NCI-H1105 (cell line): ENCODE measurements around the gene S100PBP.

ENCODE experiments used
- DNase-seq: peaks from one replicate; lab custom pipeline; 2025; lab: John Stamatoyannopoulos, UW

S100PBP gene

DNA sequence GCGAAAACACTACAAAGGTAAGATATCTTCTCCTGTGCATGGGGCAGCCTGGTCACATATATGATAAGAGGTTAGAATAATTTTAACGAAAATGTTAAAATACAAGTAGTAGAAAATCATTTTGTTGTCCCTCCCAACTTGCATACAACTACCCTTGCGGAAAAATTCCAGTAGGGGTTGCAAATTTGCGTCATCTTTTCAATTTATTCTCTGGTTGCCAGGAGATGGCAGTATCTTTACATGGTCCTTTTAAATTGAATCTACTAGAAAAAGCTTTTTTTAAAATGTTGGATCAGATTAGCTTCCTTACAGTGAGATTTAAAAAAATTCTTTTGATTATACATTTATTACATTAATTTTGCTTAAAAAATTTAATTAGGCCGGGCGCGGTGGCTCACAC is 10.9 kb downstream of the S100PBP start:
- DNase-seq: no peak

DNA sequence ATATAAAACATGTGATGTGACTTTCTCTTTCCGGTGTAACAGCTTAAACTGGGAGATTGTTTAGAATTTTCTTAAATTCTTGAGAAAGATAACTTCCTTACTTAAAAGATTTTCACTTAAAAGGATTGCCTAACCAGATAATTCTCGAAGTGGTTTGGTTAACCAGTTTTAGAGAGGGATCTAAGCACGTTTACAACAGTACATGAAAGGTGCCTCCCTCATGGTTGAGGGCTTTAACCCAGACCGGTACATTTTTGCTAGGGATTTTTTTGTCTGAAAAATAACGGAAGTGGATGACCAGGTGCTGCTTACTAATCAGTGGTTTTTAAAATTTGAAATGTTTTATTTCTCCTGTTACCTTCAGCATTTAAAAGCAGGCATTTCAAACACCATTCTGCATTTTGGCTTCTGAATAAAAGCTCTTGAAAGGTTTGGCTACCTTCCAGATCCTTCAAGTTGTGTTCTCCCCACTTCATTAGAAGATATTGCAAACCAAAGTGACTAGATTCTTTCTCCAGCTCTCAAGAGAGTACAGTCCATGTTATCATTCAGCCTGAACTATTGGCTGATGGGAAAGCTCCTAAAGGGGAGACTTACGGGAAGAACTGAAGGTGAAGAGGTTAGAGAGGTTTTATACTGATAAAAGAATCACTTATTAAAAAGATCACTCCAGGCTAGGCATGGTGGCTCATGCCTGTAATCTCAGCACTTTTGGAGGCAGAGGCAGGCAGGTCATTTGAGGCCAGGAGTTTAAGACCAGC is 12.8 kb downstream of the S100PBP start:
- DNase-seq: peak; percentile 3

GRCh38 chr1:32831878-32832277 is 14.4 kb downstream of the S100PBP start:
- no peak for DNase-seq

GRCh38 chr1:32848354-32849063 is 31.1 kb downstream of the S100PBP start:
- peak; percentile 2 for DNase-seq

DNA sequence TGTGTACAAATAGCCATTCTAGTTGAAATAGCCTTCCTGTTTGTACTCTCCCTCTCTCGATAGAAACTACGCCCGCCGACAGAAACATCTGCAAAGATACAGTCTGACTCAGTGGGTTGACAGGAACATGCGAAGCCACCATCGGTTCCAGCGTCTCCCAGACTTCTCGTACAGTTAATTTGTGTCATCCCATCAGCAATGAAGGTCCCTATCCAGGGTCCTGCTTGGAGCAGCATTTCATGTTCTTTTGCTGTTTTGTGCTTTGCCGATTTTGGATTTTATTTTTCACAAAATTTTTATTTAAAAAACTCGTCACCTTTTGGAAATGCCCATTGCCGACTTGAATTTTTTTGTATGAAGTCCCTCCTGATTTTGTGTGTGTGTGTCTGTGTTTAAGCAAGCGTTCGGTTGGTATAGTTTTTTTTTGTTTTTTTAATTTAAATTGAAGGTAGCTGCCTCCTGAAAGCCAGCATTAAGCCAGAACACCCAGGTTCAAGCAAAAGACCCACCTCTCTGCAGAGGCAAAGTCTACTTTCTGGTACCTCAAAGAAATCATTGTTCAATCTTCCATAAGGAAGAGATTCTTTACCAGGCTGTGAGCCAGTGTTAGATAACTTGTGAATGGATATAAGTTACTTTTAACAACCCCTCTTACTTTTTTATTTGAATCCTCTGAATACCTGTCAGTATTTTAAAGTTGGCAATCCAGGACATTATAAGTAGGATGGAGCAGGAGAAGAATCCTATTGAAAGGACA is 38.6 kb downstream of the S100PBP start:
- DNase-seq: no peak

DNA sequence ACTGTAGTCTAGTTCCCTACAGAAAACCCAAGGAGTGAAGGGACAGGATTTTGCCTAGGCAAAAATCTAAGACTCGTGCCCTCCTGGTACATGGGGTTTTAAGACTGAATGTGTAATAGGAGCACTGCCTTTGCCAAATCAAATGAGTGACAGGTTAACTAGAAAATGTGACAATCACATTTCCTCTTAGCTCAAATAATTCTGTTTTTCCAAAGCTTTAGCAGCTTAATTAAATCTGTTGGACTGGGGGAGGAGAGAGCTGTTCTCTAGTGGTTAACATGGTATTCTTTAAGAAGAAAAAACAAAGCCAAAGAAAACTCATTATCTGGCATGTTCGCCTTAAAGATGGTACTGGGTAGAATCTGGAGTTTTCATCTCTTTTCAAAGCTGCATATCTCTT is 40.7 kb downstream of the S100PBP start:
- DNase-seq: no peak

GRCh38 chr1:32858791-32859190 is 41.3 kb downstream of the S100PBP start:
- DNase-seq: no peak

DNA sequence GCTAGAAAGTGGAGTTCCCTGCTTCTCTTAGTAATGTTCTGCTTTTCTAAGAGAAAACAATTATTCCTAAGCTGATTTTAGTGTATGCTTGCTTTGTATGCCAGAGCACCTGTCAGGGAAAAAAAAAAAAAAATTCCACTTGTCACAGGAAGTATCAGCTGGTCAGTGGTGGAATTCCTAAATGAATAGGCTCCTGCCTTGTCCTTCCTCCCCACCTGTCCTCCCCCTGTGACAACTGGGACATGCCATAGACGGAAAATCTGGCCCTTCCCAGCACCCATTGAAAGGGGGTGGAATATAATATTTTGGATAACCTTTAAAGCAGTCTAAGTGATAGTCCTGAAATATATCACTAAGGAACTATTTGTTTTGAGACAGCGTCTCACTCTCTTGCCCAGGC is 42.5 kb downstream of the S100PBP start:
- no peak for DNase-seq

DNA sequence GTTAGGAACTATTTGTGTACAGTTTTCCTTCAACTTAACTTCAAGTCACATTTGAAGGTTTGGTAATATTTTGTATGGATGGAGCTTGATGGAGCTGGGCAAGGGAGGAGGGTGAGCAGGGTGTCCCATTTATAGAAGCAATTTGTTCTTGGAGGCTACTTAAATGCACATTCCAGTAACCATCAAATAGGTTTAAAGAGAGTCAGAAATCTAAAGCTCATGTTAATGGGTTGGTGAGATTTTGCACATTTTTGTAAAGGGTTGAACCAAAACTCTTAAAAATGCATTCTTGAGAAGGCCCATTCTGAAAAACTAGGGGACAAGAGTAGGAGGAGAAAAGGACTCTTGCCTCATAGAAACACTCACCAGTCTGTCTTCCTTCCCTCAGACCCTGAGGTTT is 43.1 kb downstream of the S100PBP start:
- DNase-seq: no peak

DNA sequence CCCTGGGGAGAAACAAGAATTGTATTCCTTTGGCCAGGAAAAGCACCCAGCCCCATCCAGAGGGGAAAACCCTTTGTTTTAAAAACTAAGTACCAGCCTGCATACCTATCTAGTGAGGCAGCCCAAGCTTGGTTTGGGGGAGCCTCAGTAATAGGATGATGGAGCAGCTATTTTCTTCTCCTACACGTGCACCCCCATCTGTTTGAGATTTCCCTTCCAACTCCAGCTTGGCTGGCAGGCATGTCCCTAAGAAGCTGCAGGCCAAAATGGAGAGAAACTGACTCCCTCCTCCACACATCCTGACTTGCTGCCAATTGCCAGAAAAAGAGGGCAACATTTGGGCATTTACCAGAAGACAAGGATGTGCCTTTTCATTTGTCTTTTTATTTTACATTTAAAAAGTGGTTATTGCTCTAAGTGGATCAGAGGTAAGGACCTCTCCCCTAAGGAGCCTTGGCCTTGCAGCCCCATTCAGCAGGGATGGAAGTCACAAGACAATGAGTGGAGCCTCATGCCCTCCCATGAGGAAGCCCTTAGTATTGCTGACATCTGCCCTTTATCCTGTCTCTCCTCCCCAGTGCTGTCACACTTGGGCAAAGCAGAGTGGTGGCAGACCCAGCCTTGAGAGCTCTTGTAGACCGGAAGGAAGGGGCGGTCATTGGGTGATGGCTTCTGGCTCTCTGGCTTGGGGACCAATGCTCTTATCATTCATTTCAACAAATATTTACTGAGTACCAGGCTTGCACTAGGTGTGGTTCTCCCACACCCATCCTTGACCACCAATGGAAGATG is 44.6 kb downstream of the S100PBP start:
- DNase-seq: no peak

- no peak for DNase-seq
Measured at GRCh38 chr1:32863218-32863880, 45.9 kb downstream of the S100PBP start.

DNA sequence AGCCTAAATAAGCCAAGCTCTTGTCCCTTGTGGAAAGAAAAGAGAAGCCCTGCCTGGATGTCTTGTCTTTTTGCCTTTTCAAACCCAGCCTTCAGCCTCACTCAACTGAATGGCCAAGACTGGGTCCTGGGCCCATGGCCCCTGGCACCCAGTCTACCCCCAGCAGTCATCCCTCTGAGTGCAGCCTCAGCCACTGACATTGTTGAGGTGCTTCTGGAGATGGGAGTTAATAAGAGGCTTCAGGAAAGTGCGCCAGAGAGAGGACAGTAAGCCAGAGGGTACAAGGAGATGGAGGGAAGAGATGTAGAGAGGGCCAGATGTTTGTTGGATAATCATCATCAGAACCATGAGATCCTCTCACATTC is 46.4 kb downstream of the S100PBP start:
- DNase-seq: no peak

GRCh38 chr1:32864375-32865019 is 47.0 kb downstream of the S100PBP start:
- DNase-seq: no peak

GRCh38 chr1:32865639-32866405 is 48.4 kb downstream of the S100PBP start:
- no peak for DNase-seq

DNA sequence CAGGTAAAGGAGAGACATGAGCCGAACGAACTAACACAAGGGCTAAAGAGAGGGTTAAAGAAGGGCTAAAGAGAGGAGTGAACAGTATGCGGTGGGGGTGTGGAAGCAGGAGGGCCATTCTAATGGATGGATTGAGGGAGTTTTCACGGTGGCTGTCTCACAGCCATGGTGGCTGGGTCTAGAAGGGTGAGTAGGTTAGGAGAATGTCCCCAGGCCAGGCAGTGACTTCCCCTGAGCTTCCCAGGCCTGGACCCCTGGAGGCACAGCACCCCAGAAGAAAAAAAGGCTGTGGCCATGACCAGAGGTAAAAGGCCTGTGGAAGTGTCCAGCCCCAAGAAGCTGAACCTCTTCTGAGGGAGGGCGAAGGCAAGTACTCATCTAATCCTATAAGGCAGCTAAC is 49.7 kb downstream of the S100PBP start:
- no peak for DNase-seq

DNA sequence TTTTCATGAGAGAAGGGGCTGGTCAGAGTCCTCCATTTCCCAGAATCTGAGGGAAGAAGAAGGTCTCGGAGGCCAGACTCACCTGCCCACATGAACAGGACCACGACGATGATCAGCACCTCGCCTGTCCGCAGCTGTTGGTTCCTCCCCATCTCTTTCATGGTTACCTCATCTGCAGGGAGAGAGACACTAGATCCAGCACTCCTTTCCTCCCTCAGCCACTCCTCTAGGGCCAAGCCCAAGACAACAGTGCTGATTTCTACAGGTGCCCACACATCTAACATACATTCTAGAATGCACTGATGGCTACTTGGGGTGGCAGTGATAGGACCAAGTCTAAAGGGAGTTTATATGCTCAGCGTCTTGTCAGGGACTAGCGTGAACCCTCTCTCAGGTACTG is 50.2 kb downstream of the S100PBP start:
- DNase-seq: no peak

DNA sequence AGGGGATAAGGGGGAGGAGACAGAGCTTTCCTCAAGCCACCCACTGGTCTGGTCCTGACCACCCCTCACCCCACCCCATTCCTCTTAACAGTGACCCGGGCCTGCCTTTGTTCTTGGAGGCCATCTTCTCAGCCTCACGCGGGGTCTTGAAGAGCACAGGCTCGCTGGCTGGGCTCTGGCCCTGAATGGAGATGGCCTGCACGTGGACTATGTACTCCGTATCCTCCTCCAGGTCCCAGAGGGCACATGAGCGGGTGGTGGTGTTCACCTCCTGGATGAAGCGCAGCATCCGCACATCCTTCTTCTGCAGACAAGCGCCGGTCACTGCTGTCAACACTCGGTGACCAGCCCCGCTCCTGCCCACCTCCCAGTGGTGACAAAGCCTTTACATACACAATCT is 50.6 kb downstream of the S100PBP start:
- no peak for DNase-seq

GRCh38 chr1:32868806-32869455 is 51.5 kb downstream of the S100PBP start:
- no peak for DNase-seq

- no peak for DNase-seq
Measured at GRCh38 chr1:32869923-32870614, 52.6 kb downstream of the S100PBP start.
